Activated CD4-positive, alpha-beta T cell treated with anti-CD3 and anti-CD28 coated beads, Interleukin-2, amount 10 ng/mL, durations not matched to agents 24 days and 14 days (primary cell): ENCODE measurements around the gene KCTD14. TPM values are rescaled to one million over a fixed set of nuclear protein-coding genes. Genes with fewer than 3 reads are reported as not detected.
A peak's percentile ranks its signal among the peaks of the same experiment; 100 is the strongest.
"Not testable (repeated sequence)": the region's sequence is repeated elsewhere in the genome, so short reads cannot be mapped to it uniquely, and the experiment has no call there.

Experiments
- DNase-seq: peaks from one replicate; pipeline ENCODE4 v3.0.0; 2022
- H3K27ac Mint-ChIP-seq: one replicate; pipeline ENCODE4 v1.8.0; 2022; ENCODE audit warnings: mild to moderate bottlenecking, mixed read lengths
- H3K27me3 Mint-ChIP-seq: one replicate; pipeline ENCODE4 v1.8.0; 2022; ENCODE audit warnings: mixed read lengths
- H3K36me3 Mint-ChIP-seq: one replicate; pipeline ENCODE4 v1.8.0; 2022; ENCODE audit warnings: low read depth, mild to moderate bottlenecking, mixed read lengths
- H3K4me1 Mint-ChIP-seq: one replicate; pipeline ENCODE4 v1.8.0; 2021; ENCODE audit warnings: mixed read lengths
- H3K4me3 Mint-ChIP-seq: one replicate; pipeline ENCODE4 v1.8.0; 2022; ENCODE audit warnings: mild to moderate bottlenecking, moderate library complexity, mixed read lengths
- H3K9me3 Mint-ChIP-seq: one replicate; pipeline ENCODE4 v1.8.0; 2021; ENCODE audit warnings: mixed read lengths
- intact Hi-C: fragments of 100-400 bp; cut with micrococcal nuclease; formaldehyde crosslinking; loops from one replicate; pipeline ENCODE4 v1.15.1; 2023
- total RNA-seq: library from RNA; stranded (reverse); gene quantifications from 2 replicates; pipeline ENCODE4 v1.2.3, GENCODE V29; 2022

The KCTD14 gene
- total RNA-seq, 1 donor from 2014 or later: 0.35 TPM

GRCh38 chr11:78025378-78025777, 2.3 kb upstream of the KCTD14 start:
- Mint-ChIP-seq H3K9me3 (no peaks in the 10 kb centered on the region), H3K4me1 (peaks cover 6% of the 10 kb centered on the region), H3K4me3 (no peak overlapping the region), H3K36me3 (no peaks in the 10 kb centered on the region), H3K27me3 (peaks cover 19% of the 10 kb centered on the region), H3K27ac (no peak overlapping the region)
- intact Hi-C loops: no loop called here
- DNase-seq: no peak

- Mint-ChIP-seq H3K36me3 (no peaks in the 10 kb centered on the region), H3K27me3 (peaks cover 19% of the 10 kb centered on the region), H3K9me3 (no peaks in the 10 kb centered on the region), H3K4me1 (peaks cover 6% of the 10 kb centered on the region), H3K27ac (no peak overlapping the region), H3K4me3 (no peak overlapping the region)
- intact Hi-C loops: no loop called here
- no peak for DNase-seq
Measured at GRCh38 chr11:78023426-78023825, 350 bp upstream of the KCTD14 start.

DNA sequence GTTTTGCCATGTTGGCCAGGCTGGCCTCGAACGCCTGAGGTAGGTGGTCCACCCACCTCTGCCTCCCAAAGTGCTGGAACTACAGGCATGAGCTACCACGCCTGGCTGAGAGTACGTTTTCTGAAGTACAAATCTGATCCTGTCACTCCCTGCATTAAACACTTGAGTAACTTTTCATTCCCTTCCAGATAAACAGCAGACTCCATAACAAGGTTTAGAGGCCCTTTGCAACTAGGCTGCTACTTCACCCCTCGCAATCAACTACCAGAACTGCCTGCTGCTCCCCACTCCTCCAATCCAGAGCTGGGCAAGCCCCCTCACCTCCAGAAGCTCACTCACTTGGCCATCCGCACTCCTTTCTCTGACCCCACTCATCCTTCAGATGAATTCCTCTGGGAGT, 1.5 kb downstream of the KCTD14 start:
- Mint-ChIP-seq H3K4me1 (peaks cover 6% of the 10 kb centered on the region), H3K36me3 (no peaks in the 10 kb centered on the region), H3K27ac (no peak overlapping the region), H3K4me3 (no peak overlapping the region), H3K9me3 (no peaks in the 10 kb centered on the region), H3K27me3 (peaks cover 19% of the 10 kb centered on the region)
- DNase-seq: no peak
- intact Hi-C loops: no loop called here

- no peaks in the 10 kb centered on the region for H3K36me3 Mint-ChIP-seq
- peaks cover 19% of the 10 kb centered on the region for H3K27me3 Mint-ChIP-seq
- intact Hi-C loops: no loop called here
- H3K27ac Mint-ChIP-seq: no peak overlapping the region
- DNase-seq: no peak
- H3K4me3 Mint-ChIP-seq: no peak overlapping the region
- no peaks in the 10 kb centered on the region for H3K9me3 Mint-ChIP-seq
- peaks cover 6% of the 10 kb centered on the region for H3K4me1 Mint-ChIP-seq
Measured at GRCh38 chr11:78020246-78020645, 2.8 kb downstream of the KCTD14 start.

DNA sequence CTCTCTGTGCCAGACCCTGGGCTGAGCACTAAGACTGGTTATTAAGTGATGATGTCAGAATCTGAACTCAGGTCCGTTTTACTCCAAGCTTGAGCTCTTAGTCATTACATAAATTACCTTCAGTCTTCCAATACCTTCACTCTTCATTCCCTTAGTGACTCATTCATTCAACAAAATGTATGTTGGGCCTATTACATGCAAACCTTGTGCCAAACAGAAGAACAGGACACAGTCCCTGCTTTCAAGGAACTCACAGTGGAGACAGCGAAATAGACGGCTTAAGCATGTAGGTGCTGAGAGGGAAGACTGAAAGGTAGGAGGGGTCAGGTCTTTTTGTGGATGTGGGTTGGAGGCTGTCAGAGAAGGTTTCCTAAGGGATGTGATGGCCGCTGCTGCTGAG, 3.3 kb downstream of the KCTD14 start:
- Mint-ChIP-seq H3K36me3 (no peaks in the 10 kb centered on the region), H3K4me3 (no peak overlapping the region), H3K27ac (no peak overlapping the region), H3K4me1 (peaks cover 6% of the 10 kb centered on the region), H3K9me3 (no peaks in the 10 kb centered on the region), H3K27me3 (peaks cover 21% of the 10 kb centered on the region)
- intact Hi-C loops: no loop called here
- no peak for DNase-seq

- intact Hi-C loops: no loop called here
- Mint-ChIP-seq H3K27me3 (peaks cover 2% of the 10 kb centered on the region), H3K4me3 (no peak overlapping the region), H3K9me3 (no peaks in the 10 kb centered on the region), H3K36me3 (no peaks in the 10 kb centered on the region), H3K4me1 (no peaks in the 10 kb centered on the region), H3K27ac (no peak overlapping the region)
- DNase-seq: no peak
Measured at GRCh38 chr11:78015878-78016277, 7.2 kb downstream of the KCTD14 start.

GRCh38 chr11:78014937-78015520, 8.0 kb downstream of the KCTD14 start:
- H3K36me3 Mint-ChIP-seq, intact Hi-C loops, H3K27ac Mint-ChIP-seq, H3K4me1 Mint-ChIP-seq, H3K27me3 Mint-ChIP-seq, DNase-seq, H3K4me3 Mint-ChIP-seq, H3K9me3 Mint-ChIP-seq: not testable (repeated sequence)

- no peaks in the 10 kb centered on the region for H3K36me3 Mint-ChIP-seq
- H3K27me3 Mint-ChIP-seq: peaks cover 4% of the 10 kb centered on the region
- DNase-seq: no peak
- H3K4me1 Mint-ChIP-seq: no peaks in the 10 kb centered on the region
- H3K9me3 Mint-ChIP-seq: no peaks in the 10 kb centered on the region
- no peak overlapping the region for H3K4me3 Mint-ChIP-seq
- intact Hi-C loops: no loop called here
- no peak overlapping the region for H3K27ac Mint-ChIP-seq
Measured at GRCh38 chr11:78011301-78011700, 11.8 kb downstream of the KCTD14 start.

GRCh38 chr11:78010755-78011154, 12.3 kb downstream of the KCTD14 start:
- no peak overlapping the region for H3K27ac Mint-ChIP-seq
- no peaks in the 10 kb centered on the region for H3K9me3 Mint-ChIP-seq
- no peaks in the 10 kb centered on the region for H3K4me1 Mint-ChIP-seq
- DNase-seq: no peak
- intact Hi-C loops: no loop called here
- no peaks in the 10 kb centered on the region for H3K36me3 Mint-ChIP-seq
- H3K27me3 Mint-ChIP-seq: peaks cover 4% of the 10 kb centered on the region
- no peak overlapping the region for H3K4me3 Mint-ChIP-seq

- intact Hi-C loops: no loop called here
- DNase-seq: no peak
- Mint-ChIP-seq H3K27ac (no peak overlapping the region), H3K4me1 (no peaks in the 10 kb centered on the region), H3K36me3 (no peaks in the 10 kb centered on the region), H3K27me3 (peaks cover 4% of the 10 kb centered on the region), H3K9me3 (no peaks in the 10 kb centered on the region), H3K4me3 (no peak overlapping the region)
Measured at GRCh38 chr11:78010304-78010703, 12.8 kb downstream of the KCTD14 start.

DNA sequence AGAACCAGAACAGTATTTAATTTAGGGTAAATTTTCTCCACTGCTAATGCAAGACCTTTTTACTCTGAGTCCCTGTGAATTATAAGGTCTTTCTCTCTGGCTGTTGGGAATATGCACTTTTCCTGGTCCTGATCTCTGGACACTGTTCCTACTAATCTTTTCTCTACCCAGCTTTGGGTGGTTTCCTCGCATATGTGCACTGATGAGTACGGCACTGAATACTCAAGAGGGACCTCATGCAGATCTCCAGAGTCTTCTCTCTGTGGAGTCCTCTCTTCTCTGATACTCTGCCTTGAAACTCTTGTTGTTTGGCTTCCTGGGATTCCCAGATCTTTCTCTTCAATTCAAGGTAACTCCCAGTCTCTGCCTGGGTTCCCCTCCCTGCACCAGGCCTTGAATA, 14.0 kb downstream of the KCTD14 start:
- intact Hi-C loops: no loop called here
- Mint-ChIP-seq H3K9me3 (no peaks in the 10 kb centered on the region), H3K36me3 (no peaks in the 10 kb centered on the region), H3K27me3 (peaks cover 2% of the 10 kb centered on the region), H3K27ac (no peak overlapping the region), H3K4me1 (no peaks in the 10 kb centered on the region), H3K4me3 (no peak overlapping the region)
- no peak for DNase-seq

GRCh38 chr11:78000193-78000592, 22.9 kb downstream of the KCTD14 start:
- intact Hi-C loops: loop anchor here (1.0 kb wide), 1 partner anchor 224 kb away; no protein-coding TSS in a partner anchor
- H3K9me3 Mint-ChIP-seq: no peaks in the 10 kb centered on the region
- peaks cover 6% of the 10 kb centered on the region for H3K27me3 Mint-ChIP-seq
- H3K4me1 Mint-ChIP-seq: peaks cover 8% of the 10 kb centered on the region
- DNase-seq: peak; percentile 81
- no peak overlapping the region for H3K4me3 Mint-ChIP-seq
- H3K27ac Mint-ChIP-seq: no peak overlapping the region
- H3K36me3 Mint-ChIP-seq: no peaks in the 10 kb centered on the region

GRCh38 chr11:77999446-78000030, 23.5 kb downstream of the KCTD14 start:
- H3K27ac Mint-ChIP-seq: no peak overlapping the region
- intact Hi-C loops: loop anchor here (1.0 kb wide), 1 partner anchor 223 kb away; no protein-coding TSS in a partner anchor

GRCh38 chr11:77994434-77995362, 28.4 kb downstream of the KCTD14 start, which contains the start of gene INTS4:
Gene INTS4, minus strand, starts transcription at chr11:77994668. Its CDS starts 25 bp downstream, at chr11:77994643.
- DNase-seq: peak; percentile 99
- peak within 1 kb of the TSS; percentile 97 for H3K4me3 Mint-ChIP-seq
- peak within 1 kb of the TSS; percentile 92 for H3K27ac Mint-ChIP-seq
- peaks cover 5% of the 10 kb centered on the region for H3K36me3 Mint-ChIP-seq
- peaks cover 2% of the 10 kb centered on the region for H3K27me3 Mint-ChIP-seq
- intact Hi-C loops: loop anchor here (1.0 to 2.0 kb wide), 6 partner anchors 52 to 580 kb away; partner anchors contain the start of genes CLNS1A, GAB2, KCTD21 and NARS2
- H3K4me1 Mint-ChIP-seq: peaks cover 21% of the 10 kb centered on the region
- no peaks in the 10 kb centered on the region for H3K9me3 Mint-ChIP-seq

More at GRCh38 chr11:77999446-78000030, 23.5 kb downstream of the KCTD14 start:
- peaks cover 12% of the 10 kb centered on the region for H3K4me1 Mint-ChIP-seq
- H3K27me3 Mint-ChIP-seq: peaks cover 7% of the 10 kb centered on the region
- H3K4me3 Mint-ChIP-seq: no peak overlapping the region
- no peaks in the 10 kb centered on the region for H3K9me3 Mint-ChIP-seq
- H3K36me3 Mint-ChIP-seq: no peaks in the 10 kb centered on the region
- DNase-seq: no peak
